HT-29 (cell line): Measurements from ENCODE around the gene PRR36. TPM values are rescaled to one million over a fixed set of nuclear protein-coding genes. Genes with fewer than 3 reads are reported as not detected.

Source experiments
- DNase-seq: peaks from one replicate; pipeline ENCODE4 v3.0.0-alpha.2; 2015; ENCODE audit warnings: low spot score
- total RNA-seq: library from RNA; depleted of rRNA; stranded (reverse); fragments of >200 nt; shearing (Covaris generic); gene quantifications from 2 replicates; pipeline ENCODE4 v1.2.3, GENCODE V29; 2014

PRR36 gene
- total RNA-seq, 1 experiment from 2014 or later = 0.31 TPM

- no peak for DNase-seq
Observed at GRCh38 chr19:7846155-7846646, 28.0 kb downstream of the PRR36 start.

DNA sequence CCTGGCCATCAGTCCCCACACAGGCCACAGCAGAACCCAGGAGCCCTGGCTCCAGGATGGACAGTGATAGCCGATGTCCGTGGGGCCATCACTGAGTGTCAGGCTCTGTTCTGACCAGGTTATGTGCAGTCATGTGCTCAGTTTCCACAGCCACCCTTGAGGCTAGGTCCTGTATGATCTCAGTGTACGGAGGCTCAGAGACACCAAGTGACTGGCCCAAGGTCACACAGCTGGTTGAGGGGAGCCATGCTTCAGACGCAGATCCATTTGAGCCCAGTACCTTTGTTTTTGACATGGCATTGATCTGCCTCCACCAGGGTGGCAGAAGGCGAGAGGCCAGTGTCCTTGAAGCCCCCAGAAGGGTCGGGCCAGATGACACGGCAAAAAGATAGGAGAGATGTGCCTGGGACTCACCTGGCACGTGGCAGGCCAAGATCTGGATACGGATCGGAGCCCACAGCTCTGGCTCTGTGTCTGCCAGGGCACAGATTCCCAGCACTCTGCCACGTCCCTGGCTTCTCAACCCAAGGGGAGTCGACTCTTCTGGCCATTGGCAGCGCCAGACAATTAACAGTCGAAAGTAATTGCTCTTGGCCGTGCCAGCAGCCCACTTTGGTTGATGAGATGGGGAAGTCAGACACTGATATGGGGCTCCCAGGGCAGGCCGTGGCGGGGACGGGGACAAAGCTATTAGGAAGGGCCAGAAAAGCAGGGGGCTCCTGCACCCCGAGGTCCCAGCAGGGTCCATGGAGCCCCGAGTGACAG is 28.6 kb downstream of the PRR36 start:
- no peak for DNase-seq

DNA sequence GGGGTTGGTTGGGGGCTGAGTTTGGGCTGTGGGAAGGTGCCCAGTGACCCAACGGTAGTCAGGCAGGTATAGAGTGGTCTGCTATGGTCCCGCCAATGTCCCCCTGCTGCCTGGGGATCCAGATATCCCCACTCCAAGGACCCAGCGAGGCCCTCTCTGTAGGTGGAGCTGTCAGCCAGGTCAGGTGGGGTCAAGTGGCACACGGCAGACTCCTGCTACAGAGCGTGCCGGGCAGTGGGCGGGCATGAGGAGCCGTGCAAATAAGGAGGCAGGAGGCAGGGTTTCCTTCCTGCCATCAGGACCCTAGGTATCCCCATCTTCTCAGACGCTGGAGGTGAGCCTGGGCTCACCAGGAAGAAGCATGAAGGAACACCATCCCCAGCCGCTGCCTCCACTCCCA is 29.2 kb downstream of the PRR36 start:
- DNase-seq = no peak

GRCh38 chr19:7844405-7844804 is 29.8 kb downstream of the PRR36 start:
- no peak for DNase-seq

GRCh38 chr19:7843521-7843920 is 30.7 kb downstream of the PRR36 start:
- DNase-seq = no peak

DNA sequence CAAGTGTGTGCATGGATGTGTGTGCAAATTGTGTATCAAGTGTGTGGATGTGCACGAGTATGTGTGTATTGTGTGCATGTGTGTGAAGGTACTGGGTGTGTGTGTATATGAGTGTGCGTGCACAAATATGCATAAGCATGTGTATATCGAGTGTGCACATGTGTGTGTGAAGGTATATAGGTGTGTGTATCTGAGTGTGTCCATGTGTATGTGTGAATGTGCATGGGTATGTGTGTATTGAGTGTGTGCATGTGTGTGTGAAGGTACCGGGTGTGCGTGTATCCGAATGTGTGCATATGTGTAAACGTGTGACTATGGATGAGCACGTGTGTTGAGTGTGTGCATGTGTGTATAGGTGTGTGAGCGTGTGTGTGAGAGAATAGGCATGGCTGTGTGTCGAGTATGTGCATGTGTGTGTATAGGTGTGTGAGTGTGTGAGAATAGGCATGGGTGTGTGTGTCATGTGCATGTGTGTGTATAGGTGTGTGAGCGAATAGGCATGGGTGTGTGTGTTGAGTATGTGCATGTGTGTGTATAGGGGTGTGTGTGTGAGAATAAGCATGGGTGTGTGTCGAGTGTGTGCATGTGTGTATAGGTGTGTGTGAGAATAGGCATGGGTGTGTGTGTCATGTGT is 31.4 kb downstream of the PRR36 start:
- DNase-seq = no peak

- DNase-seq = no peak
Observed at GRCh38 chr19:7841751-7842660, 32.2 kb downstream of the PRR36 start.

- DNase-seq = no peak
Observed at GRCh38 chr19:7840629-7841028, 33.6 kb downstream of the PRR36 start.

- no peak for DNase-seq
Observed at GRCh38 chr19:7839476-7839875, 34.7 kb downstream of the PRR36 start.

GRCh38 chr19:7833225-7834099 is 40.7 kb downstream of the PRR36 start:
- peak; percentile 7 for DNase-seq

DNA sequence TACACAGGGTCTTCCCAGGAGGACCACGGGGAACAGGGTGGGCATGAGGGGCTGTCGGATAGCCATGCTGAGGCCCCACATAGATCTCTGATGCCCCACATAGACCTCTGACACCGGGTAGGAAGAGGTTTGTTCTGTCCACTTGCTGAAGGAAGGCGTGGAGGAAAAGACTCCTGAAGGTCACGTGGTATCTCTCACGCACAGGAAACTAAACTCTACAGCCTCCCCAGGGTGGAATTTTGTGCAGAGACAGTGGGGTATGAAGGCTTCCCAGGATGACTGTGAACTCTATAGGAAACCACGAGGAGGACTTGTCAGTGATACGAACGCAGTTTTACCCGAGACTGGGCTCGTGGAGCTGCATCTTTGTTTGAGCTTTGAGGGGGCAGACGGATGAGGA is 41.4 kb downstream of the PRR36 start:
- no peak for DNase-seq

DNA sequence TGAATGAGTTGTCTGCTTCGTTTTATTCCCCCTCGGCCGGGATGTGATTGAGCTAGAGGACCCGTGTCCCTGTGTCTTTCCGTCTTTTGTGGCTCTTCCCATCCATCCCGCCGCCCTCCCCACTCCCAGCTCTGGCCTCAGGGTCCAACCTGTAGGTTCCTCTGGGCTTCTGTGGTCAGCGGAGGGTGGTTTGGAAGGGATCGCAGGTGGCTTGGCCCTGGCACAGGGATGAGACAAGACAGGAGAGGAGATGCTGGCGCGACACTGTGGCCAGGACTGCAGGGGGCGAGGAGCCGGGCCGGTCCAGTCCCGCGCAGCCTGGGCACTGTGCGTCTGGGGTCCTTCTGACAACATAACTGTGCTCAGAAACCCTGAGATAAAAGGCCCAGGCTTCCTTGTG is 42.2 kb downstream of the PRR36 start:
- no peak for DNase-seq

GRCh38 chr19:7831452-7831851 is 42.7 kb downstream of the PRR36 start:
- peak; percentile 65 for DNase-seq

DNA sequence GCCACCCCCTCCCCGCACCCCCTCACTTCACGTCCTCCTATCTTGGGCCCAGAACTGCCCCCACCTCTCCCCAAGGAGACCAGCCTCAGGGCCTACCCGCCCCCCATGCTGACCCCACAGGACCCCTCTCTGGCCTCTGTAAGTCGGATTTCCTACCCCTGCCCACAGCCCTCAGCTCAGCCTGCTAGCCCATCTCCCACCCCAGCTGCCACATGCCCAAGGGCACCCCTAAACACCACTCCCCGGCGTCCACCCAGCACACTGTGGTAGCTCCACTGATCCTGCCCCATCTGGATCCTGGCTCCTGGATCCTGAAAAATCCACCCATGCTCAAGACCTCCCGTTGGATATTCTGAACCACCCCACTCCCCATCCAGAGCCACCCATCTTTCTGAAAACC is 43.4 kb downstream of the PRR36 start:
- DNase-seq = no peak

DNA sequence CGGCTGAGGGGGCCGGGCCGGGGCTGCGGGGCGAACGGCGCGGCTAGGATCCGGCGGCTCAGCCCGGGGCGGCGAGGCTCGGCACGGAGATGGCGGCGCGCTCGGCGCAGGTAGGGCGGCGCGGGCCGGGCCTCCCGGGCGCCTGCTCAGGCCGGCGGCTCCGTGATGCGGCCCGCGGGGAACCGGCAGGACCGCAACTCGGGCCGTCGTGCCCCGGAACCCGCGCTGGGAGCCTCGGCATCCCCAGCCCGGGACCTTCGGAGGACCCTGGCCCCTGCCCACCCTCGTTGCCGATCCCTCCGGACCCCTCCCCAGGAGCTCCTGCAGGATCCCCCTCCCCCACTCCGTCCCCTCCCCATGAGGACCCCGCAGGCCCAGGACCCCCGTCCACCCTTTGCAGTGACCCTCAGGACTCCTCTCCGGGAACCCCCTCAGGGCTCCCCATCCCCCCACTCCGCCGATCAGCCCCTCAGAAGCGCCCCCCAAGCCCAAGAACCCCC is 43.9 kb downstream of the PRR36 start:
- no peak for DNase-seq

DNA sequence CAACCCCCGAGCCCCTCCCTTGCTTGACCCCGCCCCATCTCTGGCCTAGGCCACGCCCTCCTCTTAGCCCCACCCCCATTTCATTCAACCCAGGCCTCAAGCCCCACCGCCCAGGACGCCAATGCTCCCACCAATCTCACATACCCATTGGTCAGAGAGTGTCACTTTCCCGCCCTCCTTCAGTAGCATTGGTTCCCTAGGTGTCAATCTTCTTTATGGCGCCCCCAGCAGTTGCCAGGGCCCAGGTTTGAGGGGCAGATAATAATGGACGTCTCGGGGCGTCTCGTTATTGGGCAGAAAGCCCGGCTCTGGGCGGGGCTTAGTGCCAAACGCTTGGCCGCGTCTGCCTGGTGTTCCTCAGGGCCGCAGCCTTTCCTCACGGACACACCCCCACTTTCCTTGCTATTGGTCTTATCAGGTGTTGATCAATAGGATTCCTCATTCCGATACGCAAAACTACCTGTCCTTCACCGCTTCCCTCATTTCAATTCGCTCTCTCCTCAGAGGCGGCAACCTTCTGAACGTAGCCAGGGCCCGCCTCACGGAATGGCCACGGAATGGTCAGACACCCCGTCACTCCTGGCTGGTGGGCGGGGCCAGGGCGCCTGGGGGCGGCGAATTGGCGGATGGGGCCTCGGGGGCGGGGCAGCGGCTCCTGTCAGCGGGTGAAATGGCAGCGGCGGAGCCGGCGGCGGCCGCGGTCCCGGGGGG is 44.5 kb downstream of the PRR36 start, which contains the start of gene EVI5L:
Gene EVI5L, plus strand, starts transcription at position 658 of the 711 bp plus-strand sequence. CDS start 16,325 bp downstream, outside the sequence.
- peak; percentile 90 for DNase-seq

DNA sequence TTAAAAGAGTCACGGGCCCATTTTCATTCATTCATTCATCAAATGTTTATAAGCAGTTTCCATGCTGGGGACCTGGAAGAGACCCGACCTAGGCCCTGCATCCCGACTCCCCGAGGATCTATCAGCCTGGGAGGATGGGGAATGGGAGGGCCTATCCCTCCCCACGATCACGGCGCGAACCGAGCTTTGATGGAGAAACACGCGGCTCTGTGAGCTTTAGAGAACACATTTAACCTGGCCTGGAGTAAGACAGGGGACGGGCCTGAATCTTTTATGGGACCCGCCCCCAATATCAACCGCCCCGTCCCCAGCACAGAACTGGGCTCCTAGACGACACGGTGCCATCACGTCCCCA is 45.0 kb downstream of the PRR36 start:
- DNase-seq = no peak

GRCh38 chr19:7823686-7824301 is 50.4 kb downstream of the PRR36 start:
- DNase-seq = no peak

DNA sequence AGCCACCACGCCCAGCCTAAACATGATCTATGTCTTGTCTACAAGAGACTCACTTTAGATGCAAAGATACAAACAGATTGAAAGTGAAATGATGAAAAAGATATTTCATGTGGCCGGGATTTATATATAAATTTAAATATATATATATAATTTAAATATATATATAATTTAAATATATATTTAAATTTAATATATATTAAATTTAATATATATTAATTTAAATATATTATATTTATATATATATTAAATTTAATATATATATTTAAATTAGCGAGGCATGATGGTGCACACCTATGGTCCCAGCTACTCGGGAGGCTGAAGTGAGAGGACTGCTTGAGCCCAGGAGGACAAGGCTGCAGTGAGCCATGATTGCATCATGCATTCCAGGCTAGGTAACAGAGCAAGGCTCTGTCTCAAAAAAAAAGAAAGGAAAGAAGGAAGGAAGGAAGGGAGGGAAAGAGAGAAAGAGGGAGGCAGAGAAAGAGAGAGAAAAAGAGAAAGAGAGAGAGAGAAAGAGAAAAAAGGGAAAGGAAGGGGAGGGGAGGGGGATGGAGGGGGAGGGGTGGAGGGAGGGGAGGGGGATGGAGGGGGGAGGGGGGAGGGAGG is 51.2 kb downstream of the PRR36 start:
- DNase-seq = no peak
